T-helper 2 cell treated with Interferon-gamma antibody and Interleukin-4, amounts not matched to agents 5 μg/mL and 100 μg/mL, for 36 hours (primary cell): ENCODE results near the gene ADAMTS3.

ENCODE experiments used
- DNase-seq: peaks from one replicate; pipeline ENCODE4 v3.0.0; 2021; ENCODE audit warnings: low spot score
- H3K27ac Mint-ChIP-seq: one replicate; pipeline ENCODE4 v1.8.0; 2021; ENCODE audit warnings: mild to moderate bottlenecking, mixed read lengths
- H3K27me3 Mint-ChIP-seq: one replicate; pipeline ENCODE4 v1.8.0; 2021; ENCODE audit warnings: low read depth, mixed read lengths
- H3K36me3 Mint-ChIP-seq: one replicate; pipeline ENCODE4 v1.8.0; 2021; ENCODE audit warnings: low read depth, mixed read lengths
- H3K4me1 Mint-ChIP-seq: one replicate; pipeline ENCODE4 v1.8.0; 2021; ENCODE audit warnings: low read depth, mixed read lengths
- H3K4me3 Mint-ChIP-seq: one replicate; pipeline ENCODE4 v1.8.0; 2022; ENCODE audit warnings: mild to moderate bottlenecking, moderate library complexity, mixed read lengths
- H3K9me3 Mint-ChIP-seq: one replicate; pipeline ENCODE4 v1.8.0; 2021; ENCODE audit warnings: mixed read lengths

ADAMTS3 gene

DNA sequence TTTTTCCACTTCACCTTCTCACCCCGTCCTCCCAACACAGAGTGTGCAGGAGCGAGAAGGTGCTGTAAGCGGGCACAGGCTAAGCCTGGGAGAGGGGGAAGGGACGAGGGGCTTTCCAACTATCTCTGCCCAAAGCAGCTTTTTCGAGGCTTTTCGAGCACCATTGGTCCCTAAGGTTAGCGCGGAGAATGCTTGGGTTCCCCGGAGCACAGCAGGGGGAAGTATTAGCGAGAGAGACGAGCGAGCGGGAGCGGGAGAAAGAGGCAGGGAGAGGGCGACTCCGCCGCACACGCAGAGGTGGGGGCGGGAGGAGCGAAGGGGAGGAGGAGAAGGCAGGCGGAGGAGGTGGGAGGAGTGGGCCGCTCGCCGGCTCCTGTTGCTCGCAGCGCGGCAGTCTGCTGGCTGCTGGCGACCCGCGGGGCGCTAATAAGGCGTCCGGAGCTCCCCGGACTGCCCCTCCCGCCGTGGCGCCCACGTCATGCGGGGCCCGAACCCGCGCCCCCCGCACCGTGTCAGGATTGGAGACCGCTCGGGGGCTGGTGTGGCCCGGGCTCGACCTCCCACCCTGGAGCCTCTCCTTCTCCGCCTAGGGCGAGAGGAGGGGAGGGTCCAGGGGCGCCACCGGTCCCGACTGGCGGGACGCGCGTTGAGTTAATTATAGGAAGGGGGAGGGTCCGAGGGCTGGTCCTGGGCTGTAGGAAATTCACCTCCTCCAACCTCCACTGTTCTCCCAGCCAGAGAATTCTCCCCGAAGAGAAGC lies at the start of gene ADAMTS3:
Gene ADAMTS3, minus strand, starts transcription at position 263 of the 760 bp plus-strand sequence. CDS start 459 bp downstream, outside the sequence.
- Mint-ChIP-seq H3K4me3 (peak within 1 kb of the TSS; percentile 81), H3K9me3 (no peaks in the 10 kb centered on the region), H3K27ac (no peak within 1 kb of the TSS), H3K36me3 (no peaks in the 10 kb centered on the region), H3K4me1 (peaks cover 7% of the 10 kb centered on the region), H3K27me3 (peaks cover 54% of the 10 kb centered on the region)
- DNase-seq: peak; percentile 3

- Mint-ChIP-seq H3K4me1 (no peaks in the 10 kb centered on the region), H3K36me3 (no peaks in the 10 kb centered on the region), H3K4me3 (no peak overlapping the region), H3K27ac (no peak overlapping the region), H3K27me3 (no peaks in the 10 kb centered on the region), H3K9me3 (no peaks in the 10 kb centered on the region)
- no peak for DNase-seq
Measured at GRCh38 chr4:72613959-72614358, 44.9 kb upstream of the ADAMTS3 start.

DNA sequence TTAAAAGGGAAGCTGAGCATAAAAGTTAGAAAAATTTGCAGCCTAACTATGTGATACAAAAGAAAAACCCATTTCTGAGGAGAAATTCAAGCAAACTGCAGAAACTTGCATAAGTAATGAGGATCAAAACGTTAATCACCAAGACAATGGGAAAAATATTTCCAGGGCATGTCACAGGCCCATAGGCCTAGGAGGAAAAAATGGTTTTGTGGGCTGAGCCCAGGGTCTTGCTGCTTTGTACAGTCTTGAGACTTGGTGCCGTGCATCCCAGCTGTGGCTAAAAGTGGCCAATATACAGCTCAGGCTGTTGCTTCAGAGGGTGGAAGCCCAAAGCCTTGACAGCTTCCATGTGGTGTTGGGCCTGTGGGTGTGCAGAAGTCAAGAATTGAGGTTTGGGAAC lies 37.7 kb upstream of the ADAMTS3 start:
- H3K27ac Mint-ChIP-seq: no peak overlapping the region

DNA sequence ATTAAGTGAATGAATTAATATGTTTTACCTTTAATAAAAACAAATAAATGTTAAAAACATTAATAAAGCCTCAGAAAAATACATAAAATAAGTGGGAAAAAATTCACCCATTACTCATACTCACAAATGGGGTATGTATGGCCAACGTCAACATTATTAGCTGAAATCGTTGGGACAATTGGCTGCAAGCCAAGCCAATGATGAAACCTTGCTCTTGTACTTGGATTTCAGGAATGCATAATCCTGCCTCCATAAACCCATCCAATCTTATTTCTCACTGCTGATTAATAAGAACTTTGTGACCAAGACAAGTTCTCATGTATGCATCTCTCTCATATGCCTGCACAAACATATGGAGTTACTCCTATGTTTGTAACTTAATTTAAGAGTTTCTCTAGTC lies 35.3 kb upstream of the ADAMTS3 start:
- DNase-seq: no peak
- H3K9me3 Mint-ChIP-seq: peaks cover 8% of the 10 kb centered on the region
- no peaks in the 10 kb centered on the region for H3K27me3 Mint-ChIP-seq
- no peak overlapping the region for H3K27ac Mint-ChIP-seq
- H3K4me1 Mint-ChIP-seq: no peaks in the 10 kb centered on the region
- no peaks in the 10 kb centered on the region for H3K36me3 Mint-ChIP-seq
- H3K4me3 Mint-ChIP-seq: no peak overlapping the region

More for the DNA sequence above, 37.7 kb upstream of the ADAMTS3 start:
- Mint-ChIP-seq H3K27me3 (no peaks in the 10 kb centered on the region), H3K9me3 (peaks cover 8% of the 10 kb centered on the region), H3K36me3 (no peaks in the 10 kb centered on the region), H3K4me1 (no peaks in the 10 kb centered on the region), H3K4me3 (no peak overlapping the region)
- DNase-seq: no peak

GRCh38 chr4:72602396-72603376 lies 33.7 kb upstream of the ADAMTS3 start:
- Mint-ChIP-seq H3K9me3 (peaks cover 8% of the 10 kb centered on the region), H3K27me3 (no peaks in the 10 kb centered on the region), H3K4me1 (no peaks in the 10 kb centered on the region), H3K36me3 (no peaks in the 10 kb centered on the region), H3K27ac (no peak overlapping the region), H3K4me3 (no peak overlapping the region)
- no peak for DNase-seq

GRCh38 chr4:72591547-72592454 lies 22.8 kb upstream of the ADAMTS3 start:
- no peak overlapping the region for H3K4me3 Mint-ChIP-seq
- H3K36me3 Mint-ChIP-seq: no peaks in the 10 kb centered on the region
- DNase-seq: no peak
- H3K27me3 Mint-ChIP-seq: no peaks in the 10 kb centered on the region
- no peak overlapping the region for H3K27ac Mint-ChIP-seq
- H3K4me1 Mint-ChIP-seq: no peaks in the 10 kb centered on the region
- H3K9me3 Mint-ChIP-seq: no peaks in the 10 kb centered on the region

GRCh38 chr4:72587334-72587733 lies 18.3 kb upstream of the ADAMTS3 start:
- no peak for DNase-seq
- H3K4me3 Mint-ChIP-seq: no peak overlapping the region
- no peaks in the 10 kb centered on the region for H3K9me3 Mint-ChIP-seq
- H3K36me3 Mint-ChIP-seq: no peaks in the 10 kb centered on the region
- no peaks in the 10 kb centered on the region for H3K27me3 Mint-ChIP-seq
- H3K4me1 Mint-ChIP-seq: no peaks in the 10 kb centered on the region
- H3K27ac Mint-ChIP-seq: no peak overlapping the region

DNA sequence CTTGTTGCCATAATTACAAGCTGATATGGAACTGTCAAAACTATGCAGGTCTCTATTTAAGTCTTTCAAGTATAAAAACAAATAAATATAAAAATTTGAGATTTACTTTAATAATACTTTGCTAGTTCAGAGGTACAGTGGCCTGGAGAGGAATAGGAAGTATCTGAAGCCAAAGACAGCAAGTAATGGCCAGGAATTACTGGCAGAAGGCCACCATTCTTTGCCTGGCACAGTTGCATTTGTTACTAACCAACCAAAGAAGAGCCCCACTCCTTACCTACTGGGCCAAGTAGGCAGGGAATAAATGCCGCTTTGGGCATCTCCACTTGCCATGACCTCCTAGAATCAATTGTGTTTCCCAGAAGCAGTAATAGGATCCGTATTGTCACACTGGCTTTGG lies 13.8 kb upstream of the ADAMTS3 start:
- no peaks in the 10 kb centered on the region for H3K36me3 Mint-ChIP-seq
- no peak overlapping the region for H3K4me3 Mint-ChIP-seq
- H3K27me3 Mint-ChIP-seq: no peaks in the 10 kb centered on the region
- no peaks in the 10 kb centered on the region for H3K9me3 Mint-ChIP-seq
- no peak overlapping the region for H3K27ac Mint-ChIP-seq
- no peaks in the 10 kb centered on the region for H3K4me1 Mint-ChIP-seq
- DNase-seq: no peak

GRCh38 chr4:72577211-72577610 lies 8.2 kb upstream of the ADAMTS3 start:
- Mint-ChIP-seq H3K27me3 (no peaks in the 10 kb centered on the region), H3K36me3 (no peaks in the 10 kb centered on the region), H3K4me1 (no peaks in the 10 kb centered on the region), H3K9me3 (no peaks in the 10 kb centered on the region), H3K27ac (no peak overlapping the region), H3K4me3 (no peak overlapping the region)
- no peak for DNase-seq

GRCh38 chr4:72571337-72571736 lies 2.3 kb upstream of the ADAMTS3 start:
- no peak overlapping the region for H3K27ac Mint-ChIP-seq
- no peak overlapping the region for H3K4me3 Mint-ChIP-seq
- H3K27me3 Mint-ChIP-seq: peaks cover 43% of the 10 kb centered on the region
- peaks cover 7% of the 10 kb centered on the region for H3K4me1 Mint-ChIP-seq
- DNase-seq: no peak
- no peaks in the 10 kb centered on the region for H3K9me3 Mint-ChIP-seq
- no peaks in the 10 kb centered on the region for H3K36me3 Mint-ChIP-seq

- H3K4me3 Mint-ChIP-seq: peak overlapping the region; percentile 26
- H3K4me1 Mint-ChIP-seq: peaks cover 7% of the 10 kb centered on the region
- no peak for DNase-seq
- H3K9me3 Mint-ChIP-seq: no peaks in the 10 kb centered on the region
- no peaks in the 10 kb centered on the region for H3K36me3 Mint-ChIP-seq
- H3K27ac Mint-ChIP-seq: no peak overlapping the region
- H3K27me3 Mint-ChIP-seq: peaks cover 48% of the 10 kb centered on the region
Measured at GRCh38 chr4:72569719-72570235, 756 bp upstream of the ADAMTS3 start.

DNA sequence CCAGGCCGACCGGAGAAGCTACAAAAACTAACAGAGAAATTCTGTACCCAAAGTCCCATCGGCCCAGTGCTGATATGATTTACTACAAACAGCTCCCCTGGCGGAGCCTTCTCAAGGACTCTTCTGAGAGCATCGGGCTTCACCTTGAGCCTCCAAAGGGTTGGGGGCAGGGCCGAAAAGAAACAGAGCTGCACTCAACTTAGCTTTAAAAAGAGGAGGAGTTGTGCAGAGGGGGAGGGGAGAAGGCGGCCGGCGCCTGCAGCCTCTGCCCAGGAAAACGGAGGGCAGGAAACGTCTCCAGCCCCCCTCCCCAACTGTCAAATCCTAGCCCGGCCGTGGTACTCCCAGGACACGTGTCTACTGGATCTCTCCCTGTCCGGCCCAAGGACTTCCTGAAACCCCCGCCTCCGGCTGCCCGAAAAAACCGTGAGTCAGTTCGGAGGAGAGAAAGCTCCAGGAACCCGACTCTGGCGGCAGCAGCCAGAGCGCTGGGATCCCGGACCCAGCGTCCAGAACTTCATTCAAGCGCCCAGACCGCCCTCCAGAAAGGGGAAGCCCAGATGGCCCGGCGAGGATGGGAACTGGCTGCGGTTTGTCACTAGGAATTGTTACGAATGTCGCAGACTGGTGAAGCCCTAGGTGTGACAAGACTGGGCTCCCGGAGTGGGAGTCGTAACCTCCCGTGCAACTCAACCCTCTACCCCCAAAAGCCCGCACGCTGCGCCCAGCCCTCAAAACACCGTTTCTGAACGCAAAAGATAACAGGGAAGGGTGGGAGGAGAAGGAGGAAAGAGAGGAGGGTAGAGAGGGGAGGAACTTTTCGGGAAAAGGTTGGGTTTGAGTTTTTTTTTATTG lies 973 bp downstream of the ADAMTS3 start:
- Mint-ChIP-seq H3K4me1 (peaks cover 7% of the 10 kb centered on the region), H3K4me3 (peak overlapping the region; percentile 46), H3K27ac (no peak overlapping the region), H3K36me3 (no peaks in the 10 kb centered on the region), H3K9me3 (no peaks in the 10 kb centered on the region), H3K27me3 (peaks cover 54% of the 10 kb centered on the region)
- DNase-seq: peak; percentile 4
